GM12878 (cell line): Measurements from ENCODE around the gene ACOT4.

Experiments used
- SRF ChIP-seq, 2 experiments: IDR thresholded peaks; 2 replicates each; pipeline ENCODE4 v1.6.1; 2011; ENCODE audit warnings: low read depth in 2 of 2, low read length in 2 of 2, mild to moderate bottlenecking in 1 of 2, moderate library complexity in 1 of 2
- TF ChIP-seq, protein P1 (sequence below), 3 experiments: IDR thresholded peaks in 2 of 3; conservative IDR thresholded peaks in 1 of 3; 2 replicates each; pipeline ENCODE4 v1.5.1; 2011; ENCODE audit warnings: low read depth in 3 of 3, low read length in 3 of 3, mild to moderate bottlenecking in 3 of 3, control low read depth in 2 of 3, moderate library complexity in 2 of 3, inconsistent platforms in 1 of 3, mixed read lengths in 1 of 3; ENCODE audit not compliant: control insufficient read depth in 2 of 3, insufficient read depth in 1 of 3; ENCODE audit errors: extremely low read depth in 1 of 3

DNA sequence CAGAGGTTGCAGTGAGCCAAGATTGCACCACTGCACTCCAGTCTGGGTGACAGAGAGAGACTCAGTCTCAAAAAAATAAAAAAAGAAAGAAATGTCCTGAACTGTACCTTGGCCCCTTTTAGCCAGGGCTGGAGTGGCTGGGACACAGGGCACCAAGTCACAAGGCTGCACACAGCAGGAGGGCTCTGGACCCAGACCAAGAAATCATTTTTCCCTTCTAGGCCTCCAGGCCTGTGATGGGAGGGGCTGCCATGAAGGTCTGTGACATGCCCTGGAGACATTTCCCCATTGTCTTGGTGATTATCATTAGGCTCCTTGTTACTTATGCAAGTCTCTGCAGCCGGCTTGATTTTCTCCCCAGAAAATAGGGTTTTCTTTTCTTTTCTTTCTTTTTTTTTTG lies 15.6 kb downstream of the ACOT4 start:
- TF ChIP-seq, protein P1, sequence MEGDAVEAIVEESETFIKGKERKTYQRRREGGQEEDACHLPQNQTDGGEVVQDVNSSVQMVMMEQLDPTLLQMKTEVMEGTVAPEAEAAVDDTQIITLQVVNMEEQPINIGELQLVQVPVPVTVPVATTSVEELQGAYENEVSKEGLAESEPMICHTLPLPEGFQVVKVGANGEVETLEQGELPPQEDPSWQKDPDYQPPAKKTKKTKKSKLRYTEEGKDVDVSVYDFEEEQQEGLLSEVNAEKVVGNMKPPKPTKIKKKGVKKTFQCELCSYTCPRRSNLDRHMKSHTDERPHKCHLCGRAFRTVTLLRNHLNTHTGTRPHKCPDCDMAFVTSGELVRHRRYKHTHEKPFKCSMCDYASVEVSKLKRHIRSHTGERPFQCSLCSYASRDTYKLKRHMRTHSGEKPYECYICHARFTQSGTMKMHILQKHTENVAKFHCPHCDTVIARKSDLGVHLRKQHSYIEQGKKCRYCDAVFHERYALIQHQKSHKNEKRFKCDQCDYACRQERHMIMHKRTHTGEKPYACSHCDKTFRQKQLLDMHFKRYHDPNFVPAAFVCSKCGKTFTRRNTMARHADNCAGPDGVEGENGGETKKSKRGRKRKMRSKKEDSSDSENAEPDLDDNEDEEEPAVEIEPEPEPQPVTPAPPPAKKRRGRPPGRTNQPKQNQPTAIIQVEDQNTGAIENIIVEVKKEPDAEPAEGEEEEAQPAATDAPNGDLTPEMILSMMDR (IDR thresholded peaks at IDR 0.05 in 2 of 3, conservative IDR thresholded peaks at IDR 0.05 in 1 of 3; ENCODE audit: control insufficient read depth in 2 of 3, extremely low read depth in 1 of 3, insufficient read depth in 1 of 3, low read depth in 3 of 3, low read length in 3 of 3): no peak
- no peak for TF ChIP-seq SRF (IDR thresholded peaks at IDR 0.05; ENCODE audit: low read depth in 2 of 2, low read length in 2 of 2)
